SK-N-SH treated with all-trans-retinoic acid at 6 μM for 48 hours (cell line): Measurements from ENCODE around the gene SLC25A17.
"Not testable (repeated sequence)": the region's sequence is repeated elsewhere in the genome, so short reads cannot be mapped to it uniquely, and the experiment has no call there.

Experiments used
- ATAC-seq: fragments of 200-7000 bp; cut with Tn5 transposase; 3 replicates; pipeline ENCODE4 v1.9.1; 2020; ENCODE audit warnings: mild to moderate bottlenecking, moderate library complexity
- ARNTL ChIP-seq: fragments of 450-650 bp; formaldehyde crosslinking; IDR thresholded peaks from 2 replicates; pipeline ENCODE4 v1.5.0; 2020; ENCODE audit warnings: low read depth, mild to moderate bottlenecking, moderate library complexity, borderline replicate concordance
- BACH2 ChIP-seq: fragments of 250-450 bp; sonication (Bioruptor Pico); IDR thresholded peaks from 2 replicates; pipeline ENCODE4 v1.9.0; 2021; ENCODE audit warnings: mild to moderate bottlenecking, borderline replicate concordance
- CREB5 ChIP-seq: fragments of 250-450 bp; sonication (Bioruptor Pico); IDR thresholded peaks from 2 replicates; pipeline ENCODE4 v1.5.1; 2020; ENCODE audit warnings: low read depth, mild to moderate bottlenecking, moderate library complexity
- CSDC2 ChIP-seq: fragments of 250-450 bp; sonication (Bioruptor Pico); IDR thresholded peaks from 2 replicates; pipeline ENCODE4 v1.5.0; 2020; ENCODE audit warnings: mild to moderate bottlenecking, moderate library complexity
- CSRNP3 ChIP-seq: fragments of 250-450 bp; sonication (Bioruptor Pico); IDR thresholded peaks from 2 replicates; pipeline ENCODE4 v1.5.1; 2021; ENCODE audit warnings: mild to moderate bottlenecking, moderate library complexity
- ESRRG ChIP-seq: fragments of 250-450 bp; sonication (Bioruptor Pico); IDR thresholded peaks from 2 replicates; pipeline ENCODE4 v1.6.1; 2021; ENCODE audit warnings: mild to moderate bottlenecking
- GLIS3 ChIP-seq: fragments of 250-450 bp; sonication (Bioruptor Pico); IDR thresholded peaks from 2 replicates; pipeline ENCODE4 v1.5.0; 2020; ENCODE audit warnings: mild to moderate bottlenecking, moderate library complexity
- OSR1 ChIP-seq: fragments of 250-450 bp; sonication (Bioruptor Pico); IDR thresholded peaks from 2 replicates; pipeline ENCODE4 v1.8.0; 2022; ENCODE audit warnings: moderate library complexity, mild to moderate bottlenecking, inconsistent platforms
- PATZ1 ChIP-seq: fragments of 250-450 bp; sonication (Bioruptor Pico); IDR thresholded peaks from 2 replicates; pipeline ENCODE4 v1.8.0; 2020; ENCODE audit warnings: mild to moderate bottlenecking, moderate library complexity, borderline replicate concordance
- POU6F1 ChIP-seq: fragments of 250-450 bp; sonication (Bioruptor Pico); IDR thresholded peaks from 2 replicates; pipeline ENCODE4 v1.8.0; 2021; ENCODE audit warnings: low read depth, mild to moderate bottlenecking, moderate library complexity, borderline replicate concordance
- PPARA ChIP-seq: fragments of 250-450 bp; sonication (Bioruptor Pico); IDR thresholded peaks from 2 replicates; pipeline ENCODE4 v1.5.0; 2020; ENCODE audit warnings: mild to moderate bottlenecking, borderline replicate concordance
- RARB ChIP-seq: fragments of 250-450 bp; sonication (Bioruptor Pico); IDR thresholded peaks from 2 replicates; pipeline ENCODE4 v1.8.0; 2021; ENCODE audit warnings: mild to moderate bottlenecking, moderate library complexity
- SNAI2 ChIP-seq: fragments of 250-450 bp; sonication (Bioruptor Pico); IDR thresholded peaks from 2 replicates; pipeline ENCODE4 v1.5.0; 2020; ENCODE audit warnings: mild to moderate bottlenecking, moderate library complexity
- TCF4 ChIP-seq: fragments of 250-450 bp; sonication (Bioruptor Pico); IDR thresholded peaks from 2 replicates; pipeline ENCODE4 v1.8.0; 2021; ENCODE audit warnings: mild to moderate bottlenecking, moderate library complexity, borderline replicate concordance
- ZC3H10 ChIP-seq: fragments of 250-450 bp; sonication (Bioruptor Pico); IDR thresholded peaks from 2 replicates; pipeline ENCODE4 v1.5.1; 2021; ENCODE audit warnings: mild to moderate bottlenecking, moderate library complexity
- ZFP3 ChIP-seq: fragments of 250-450 bp; sonication (Bioruptor Pico); IDR thresholded peaks from 2 replicates; pipeline ENCODE4 v1.5.0; 2020; ENCODE audit warnings: mild to moderate bottlenecking, moderate library complexity
- ZNF565 ChIP-seq: fragments of 450-650 bp; formaldehyde crosslinking; conservative IDR thresholded peaks from 2 replicates; pipeline ENCODE4 v1.5.0; 2020; ENCODE audit warnings: low read depth, mild to moderate bottlenecking, moderate library complexity
- ZNF70 ChIP-seq: fragments of 450-650 bp; formaldehyde crosslinking; IDR thresholded peaks from 2 replicates; pipeline ENCODE4 v1.5.0; 2020; ENCODE audit warnings: mild to moderate bottlenecking, moderate library complexity

The SLC25A17 gene

GRCh38 chr22:40782521-40782920, 36.6 kb downstream of the SLC25A17 start (continued):
- no peak for TF ChIP-seq GLIS3 (CRISPR knock-in tag)

- ATAC-seq: not testable (repeated sequence)
Measured at GRCh38 chr22:40781749-40782148, 37.4 kb downstream of the SLC25A17 start.

GRCh38 chr22:40769761-40770160, 49.4 kb downstream of the SLC25A17 start:
- no peak for ATAC-seq
- TF ChIP-seq ZNF565 (CRISPR knock-in tag) (no peak), ARNTL (CRISPR knock-in tag) (no peak), GLIS3 (CRISPR knock-in tag) (no peak), POU6F1 (CRISPR knock-in tag) (no peak), ZFP3 (CRISPR knock-in tag) (no peak), PPARA (no peak), ZC3H10 (CRISPR knock-in tag) (no peak), RARB (no peak), ESRRG (CRISPR knock-in tag) (no peak), CSRNP3 (CRISPR knock-in tag) (no peak), CREB5 (CRISPR knock-in tag) (no peak), OSR1 (no peak), ZNF70 (no peak)
- TF ChIP-seq, all 23 proteins: peak for 0

- TF ChIP-seq POU6F1 (CRISPR knock-in tag) (no peak), BACH2 (CRISPR knock-in tag) (no peak), RARB (no peak)
- no peak for ATAC-seq
Measured at GRCh38 chr22:40768206-40768605, 50.9 kb downstream of the SLC25A17 start.

GRCh38 chr22:40766956-40767355, 52.2 kb downstream of the SLC25A17 start:
- no peak for ATAC-seq
- TF ChIP-seq PPARA (no peak), ZNF565 (CRISPR knock-in tag) (no peak), ESRRG (CRISPR knock-in tag) (no peak), ARNTL (CRISPR knock-in tag) (no peak), CSDC2 (no peak), ZNF70 (no peak), BACH2 (CRISPR knock-in tag) (no peak), ZC3H10 (CRISPR knock-in tag) (no peak), SNAI2 (CRISPR knock-in tag) (no peak), POU6F1 (CRISPR knock-in tag) (no peak), TCF4 (no peak), RARB (no peak), OSR1 (no peak), ZFP3 (CRISPR knock-in tag) (no peak), PATZ1 (CRISPR knock-in tag) (no peak), CREB5 (CRISPR knock-in tag) (no peak)
